GM12878 (cell line): Measurements from ENCODE around the gene SVBP. TPM values are rescaled to one million over a fixed set of nuclear protein-coding genes. Genes with fewer than 3 reads are reported as not detected.

Experiments
- CBFB ChIP-seq: IDR thresholded peaks from 2 replicates; pipeline ENCODE4 v1.6.1; 2016; ENCODE audit warnings: antibody characterized with exemption, low read depth
- CREM ChIP-seq: IDR thresholded peaks from 2 replicates; pipeline ENCODE4 v1.6.1; 2014; ENCODE audit warnings: antibody characterized with exemption, low read depth
- EGR1 ChIP-seq, 2 experiments: IDR thresholded peaks; 1 replicate in 1 of 2; 2 replicates in 1 of 2; pipeline ENCODE4 v1.6.1; 2011 to 2012; ENCODE audit warnings: low read depth in 2 of 2, low read length in 2 of 2, borderline replicate concordance in 1 of 2, mild to moderate bottlenecking in 1 of 2, moderate library complexity in 1 of 2
- FOXM1 ChIP-seq: IDR thresholded peaks from 2 replicates; pipeline ENCODE4 v1.6.1; 2012; ENCODE audit warnings: low read depth, mild to moderate bottlenecking, inconsistent platforms, low read length, moderate library complexity
- HDGF ChIP-seq: fragments of 450-650 bp; IDR thresholded peaks from 2 replicates; pipeline ENCODE4 v1.6.1; 2016; ENCODE audit warnings: antibody characterized with exemption
- IKZF2 ChIP-seq, 2 experiments: fragments of 450-650 bp; IDR thresholded peaks; 2 replicates each; pipeline ENCODE4 v1.6.1; 2017; ENCODE audit warnings: mild to moderate bottlenecking in 2 of 2, moderate library complexity in 2 of 2
- IRF4 ChIP-seq: IDR thresholded peaks from 2 replicates; pipeline ENCODE4 v1.6.1; 2011; ENCODE audit warnings: low read depth, low read length
- JUND ChIP-seq: IDR thresholded peaks from 2 replicates; pipeline ENCODE4 v1.6.1; 2012; ENCODE audit warnings: low read depth, mild to moderate bottlenecking, low read length, improper control_type of control experiment, moderate library complexity
- MAX ChIP-seq: IDR thresholded peaks from 2 replicates; pipeline ENCODE4 v1.6.1; 2012; ENCODE audit warnings: low read depth, low read length, improper control_type of control experiment
- NBN ChIP-seq: fragments of 450-650 bp; IDR thresholded peaks from 2 replicates; pipeline ENCODE4 v1.6.1; 2016
- RELA ChIP-seq: fragments of 450-650 bp; IDR thresholded peaks from 2 replicates; pipeline ENCODE4 v1.8.0; 2014; ENCODE audit warnings: borderline replicate concordance; ENCODE audit not compliant: partially characterized antibody
- SMAD1 ChIP-seq: fragments of 450-650 bp; IDR thresholded peaks from 2 replicates; pipeline ENCODE4 v1.6.1; 2018; ENCODE audit warnings: mild to moderate bottlenecking, low read depth; ENCODE audit not compliant: partially characterized antibody
- SRF ChIP-seq, 2 experiments: IDR thresholded peaks; 2 replicates each; pipeline ENCODE4 v1.6.1; 2011; ENCODE audit warnings: low read depth in 2 of 2, low read length in 2 of 2, mild to moderate bottlenecking in 1 of 2, moderate library complexity in 1 of 2
- WRNIP1 ChIP-seq: IDR thresholded peaks from 2 replicates; pipeline ENCODE4 v1.6.1; 2011; ENCODE audit warnings: low read depth, low read length, improper control_type of control experiment, borderline replicate concordance
- YY1 ChIP-seq: IDR thresholded peaks from 2 replicates; pipeline ENCODE4 v1.6.1; 2011; ENCODE audit warnings: low read depth, mild to moderate bottlenecking, low read length
- ZBTB4 ChIP-seq: fragments of 450-650 bp; formaldehyde crosslinking; IDR thresholded peaks from 2 replicates; pipeline ENCODE4 v1.4.0; 2022; ENCODE audit warnings: mild to moderate bottlenecking, moderate library complexity
- polyA plus RNA-seq, 11 experiments: library from polyadenylated mRNA; depleted of rRNA in 4 of 11; unstranded in 6 of 11; stranded (reverse) in 5 of 11; fragments of >200 nt; fragmentation: Nextera tagmentation in 4 of 11; fragmentation: Illumina TruSeq in 1 of 11; extraction: Ambion mirVana in 4 of 11; extraction: Trizol in 1 of 11; gene quantifications; 1 replicate in 1 of 11; 2 replicates in 10 of 11; pipeline versions ENCODE4 v1.2.1 to v1.2.3, GENCODE V29; 2011 to 2016; ENCODE audit warnings: inconsistent platforms in 2 of 11, missing spikeins in 2 of 11, low read depth in 1 of 11
- total RNA-seq, 4 experiments: library from RNA; depleted of rRNA in 3 of 4; stranded (reverse); fragments of >200 nt in 3 of 4; fragmentation: Illumina TruSeq in 1 of 4; extraction: Trizol in 1 of 4; gene quantifications; 2 replicates each; pipeline versions ENCODE4 v1.2.1 to v1.2.3, GENCODE V29; 2013 to 2021
- TF ChIP-seq, protein P1 (sequence below), 3 experiments: IDR thresholded peaks in 2 of 3; conservative IDR thresholded peaks in 1 of 3; 2 replicates each; pipeline ENCODE4 v1.5.1; 2011; ENCODE audit warnings: low read depth in 3 of 3, low read length in 3 of 3, mild to moderate bottlenecking in 3 of 3, control low read depth in 2 of 3, moderate library complexity in 2 of 3, inconsistent platforms in 1 of 3, mixed read lengths in 1 of 3; ENCODE audit not compliant: control insufficient read depth in 2 of 3, insufficient read depth in 1 of 3; ENCODE audit errors: extremely low read depth in 1 of 3
- TF ChIP-seq, protein P2 (sequence below): IDR thresholded peaks from 2 replicates; pipeline ENCODE4 v1.6.1; 2012; ENCODE audit warnings: low read depth, low read length, improper control_type of control experiment
- TF ChIP-seq, protein P3 (sequence below): IDR thresholded peaks from 2 replicates; pipeline ENCODE4 v1.6.1; 2011; ENCODE audit warnings: borderline replicate concordance, low read depth, mild to moderate bottlenecking, moderate library complexity, low read length; ENCODE audit not compliant: insufficient read depth, poor library complexity, severe bottlenecking
- TF ChIP-seq, protein P4 (sequence below): IDR thresholded peaks from 2 replicates; pipeline ENCODE4 v1.6.1; 2012; ENCODE audit warnings: low read length, inconsistent platforms

The SVBP gene
- total and polyA plus RNA-seq, 10 of the 15 experiments (the other 5 are each of a cell fraction or from before 2014, with no cell fraction given), result 12.6 to 29.5 (median 19.8) TPM

DNA sequence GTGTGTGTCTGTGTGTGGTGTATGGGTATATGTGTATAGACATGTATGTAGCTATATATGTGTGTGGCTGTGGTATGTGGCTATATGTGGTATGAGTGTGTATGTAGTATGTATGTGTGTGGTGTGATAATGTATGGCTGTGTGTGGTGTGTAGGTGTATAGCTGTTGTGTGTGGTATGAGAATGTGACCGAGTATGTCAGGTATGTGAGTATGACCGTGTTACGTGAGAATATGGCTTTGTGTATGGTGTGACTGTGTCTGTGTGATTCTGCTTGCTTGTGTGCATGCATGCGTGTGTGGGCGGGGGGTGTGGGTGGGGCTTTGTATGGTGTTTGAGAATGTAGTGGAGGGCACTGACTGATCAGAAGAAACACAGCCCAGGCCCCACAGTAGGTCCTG is 32.7 kb upstream of the SVBP start (continued):
- TF ChIP-seq WRNIP1, result no peak
- TF ChIP-seq EGR1 (IDR thresholded peaks at IDR 0.05; ENCODE audit: borderline replicate concordance in 1 of 2, low read depth in 2 of 2, low read length in 2 of 2), result peak in 1 of 2 experiments; percentile 31; a peak in 1 of 3 replicates
- no peak for TF ChIP-seq CREM
- TF ChIP-seq IRF4, result no peak
- TF ChIP-seq IKZF2 (IDR thresholded peaks at IDR 0.05), result no peak
- TF ChIP-seq, protein P1, sequence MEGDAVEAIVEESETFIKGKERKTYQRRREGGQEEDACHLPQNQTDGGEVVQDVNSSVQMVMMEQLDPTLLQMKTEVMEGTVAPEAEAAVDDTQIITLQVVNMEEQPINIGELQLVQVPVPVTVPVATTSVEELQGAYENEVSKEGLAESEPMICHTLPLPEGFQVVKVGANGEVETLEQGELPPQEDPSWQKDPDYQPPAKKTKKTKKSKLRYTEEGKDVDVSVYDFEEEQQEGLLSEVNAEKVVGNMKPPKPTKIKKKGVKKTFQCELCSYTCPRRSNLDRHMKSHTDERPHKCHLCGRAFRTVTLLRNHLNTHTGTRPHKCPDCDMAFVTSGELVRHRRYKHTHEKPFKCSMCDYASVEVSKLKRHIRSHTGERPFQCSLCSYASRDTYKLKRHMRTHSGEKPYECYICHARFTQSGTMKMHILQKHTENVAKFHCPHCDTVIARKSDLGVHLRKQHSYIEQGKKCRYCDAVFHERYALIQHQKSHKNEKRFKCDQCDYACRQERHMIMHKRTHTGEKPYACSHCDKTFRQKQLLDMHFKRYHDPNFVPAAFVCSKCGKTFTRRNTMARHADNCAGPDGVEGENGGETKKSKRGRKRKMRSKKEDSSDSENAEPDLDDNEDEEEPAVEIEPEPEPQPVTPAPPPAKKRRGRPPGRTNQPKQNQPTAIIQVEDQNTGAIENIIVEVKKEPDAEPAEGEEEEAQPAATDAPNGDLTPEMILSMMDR (IDR thresholded peaks at IDR 0.05 in 2 of 3, conservative IDR thresholded peaks at IDR 0.05 in 1 of 3; ENCODE audit: control insufficient read depth in 2 of 3, extremely low read depth in 1 of 3, insufficient read depth in 1 of 3, low read depth in 3 of 3, low read length in 3 of 3), result no peak
- TF ChIP-seq FOXM1, result no peak
- TF ChIP-seq, protein P2, sequence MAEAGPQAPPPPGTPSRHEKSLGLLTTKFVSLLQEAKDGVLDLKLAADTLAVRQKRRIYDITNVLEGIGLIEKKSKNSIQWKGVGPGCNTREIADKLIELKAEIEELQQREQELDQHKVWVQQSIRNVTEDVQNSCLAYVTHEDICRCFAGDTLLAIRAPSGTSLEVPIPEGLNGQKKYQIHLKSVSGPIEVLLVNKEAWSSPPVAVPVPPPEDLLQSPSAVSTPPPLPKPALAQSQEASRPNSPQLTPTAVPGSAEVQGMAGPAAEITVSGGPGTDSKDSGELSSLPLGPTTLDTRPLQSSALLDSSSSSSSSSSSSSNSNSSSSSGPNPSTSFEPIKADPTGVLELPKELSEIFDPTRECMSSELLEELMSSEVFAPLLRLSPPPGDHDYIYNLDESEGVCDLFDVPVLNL, result no peak
- no peak for TF ChIP-seq CBFB
- TF ChIP-seq JUND, result no peak
- no peak for TF ChIP-seq MAX
- 0 out of 2 replicates have a peak, but pooled peaks have one; percentile 41 for TF ChIP-seq NBN
- TF ChIP-seq HDGF, result peak; percentile 91
- TF ChIP-seq, protein P3, sequence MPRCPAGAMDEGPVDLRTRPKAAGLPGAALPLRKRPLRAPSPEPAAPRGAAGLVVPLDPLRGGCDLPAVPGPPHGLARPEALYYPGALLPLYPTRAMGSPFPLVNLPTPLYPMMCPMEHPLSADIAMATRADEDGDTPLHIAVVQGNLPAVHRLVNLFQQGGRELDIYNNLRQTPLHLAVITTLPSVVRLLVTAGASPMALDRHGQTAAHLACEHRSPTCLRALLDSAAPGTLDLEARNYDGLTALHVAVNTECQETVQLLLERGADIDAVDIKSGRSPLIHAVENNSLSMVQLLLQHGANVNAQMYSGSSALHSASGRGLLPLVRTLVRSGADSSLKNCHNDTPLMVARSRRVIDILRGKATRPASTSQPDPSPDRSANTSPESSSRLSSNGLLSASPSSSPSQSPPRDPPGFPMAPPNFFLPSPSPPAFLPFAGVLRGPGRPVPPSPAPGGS, result peak; percentile 67
- TF ChIP-seq SMAD1, result no peak
- TF ChIP-seq ZBTB4, result no peak
- TF ChIP-seq RELA, result no peak
- TF ChIP-seq SRF (IDR thresholded peaks at IDR 0.05; ENCODE audit: low read depth in 2 of 2, low read length in 2 of 2), result no peak
- TF ChIP-seq, protein P4, sequence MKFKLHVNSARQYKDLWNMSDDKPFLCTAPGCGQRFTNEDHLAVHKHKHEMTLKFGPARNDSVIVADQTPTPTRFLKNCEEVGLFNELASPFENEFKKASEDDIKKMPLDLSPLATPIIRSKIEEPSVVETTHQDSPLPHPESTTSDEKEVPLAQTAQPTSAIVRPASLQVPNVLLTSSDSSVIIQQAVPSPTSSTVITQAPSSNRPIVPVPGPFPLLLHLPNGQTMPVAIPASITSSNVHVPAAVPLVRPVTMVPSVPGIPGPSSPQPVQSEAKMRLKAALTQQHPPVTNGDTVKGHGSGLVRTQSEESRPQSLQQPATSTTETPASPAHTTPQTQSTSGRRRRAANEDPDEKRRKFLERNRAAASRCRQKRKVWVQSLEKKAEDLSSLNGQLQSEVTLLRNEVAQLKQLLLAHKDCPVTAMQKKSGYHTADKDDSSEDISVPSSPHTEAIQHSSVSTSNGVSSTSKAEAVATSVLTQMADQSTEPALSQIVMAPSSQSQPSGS, result no peak
- no peak for TF ChIP-seq YY1
